K562 (cell line): ENCODE data around the gene CFD. TPM values are rescaled to one million over a fixed set of nuclear protein-coding genes. Genes with fewer than 3 reads are reported as not detected.

Experiments used
- ATAC-seq: fragments of 200-7000 bp; cut with Tn5 transposase; 3 replicates; pipeline ENCODE4 v1.9.1; 2020; ENCODE audit warnings: moderate library complexity
- Bru-seq: library from RNA; stranded (reverse); fragments of 400-500 nt; gene quantifications from one replicate; lab custom pipeline; 2021; lab: Mats Ljungman, UMichigan
- BruChase-seq, 2 experiments: library from RNA; stranded (reverse); fragments of 400-500 nt; gene quantifications; one replicate each; lab custom pipeline; 2021; lab: Mats Ljungman, UMichigan
- BruUV-seq: library from RNA; stranded (reverse); fragments of 400-500 nt; replicated peaks from 2 replicates; lab custom pipeline; 2021; lab: Mats Ljungman, UMichigan
- CTCF ChIA-PET: fragments of 300-600 bp; formaldehyde crosslinking; extraction: SDS; loops from one replicate; lab custom pipeline; 2021; ENCODE audit warnings: low intra/inter-chr PET ratio; lab: Yijun Ruan, JAX
- POLR2A ChIA-PET: fragments of 300-600, 350-650 bp; sonication (Branson Sonifier 250); formaldehyde crosslinking; extraction: SDS; loops from one replicate; lab custom pipeline; 2021; ENCODE audit warnings: antibody characterized with exemption, inconsistent platforms; lab: Yijun Ruan, JAX
- DNase-seq, 4 experiments: peaks; one replicate each; pipeline versions ENCODE4 v3.0.0 to v3.0.0-alpha.2; 2011 to 2018; ENCODE audit warnings: low spot score in 3 of 4, mixed read lengths in 3 of 4; ENCODE audit errors: extremely low read depth in 1 of 4
- FAIRE-seq: peaks from 2 replicates; lab custom pipeline; 2011; peaks lifted over from hg19 to GRCh38; lab: Jason Lieb, UNC
- H2AFZ ChIP-seq: 2 replicates; pipeline ENCODE4 v1.6.0; 2011; ENCODE audit warnings: low read depth, low read length, control low read depth, inconsistent platforms
- H3K27ac ChIP-seq: fragments of 200-600 bp; 3 replicates; pipeline ENCODE4 v1.8.0; 2011; ENCODE audit warnings: low read depth, mild to moderate bottlenecking, control low read depth, inconsistent platforms, low read length, moderate library complexity, mixed read lengths; ENCODE audit errors: extremely low read depth
- H3K27me3 ChIP-seq, 2 experiments: fragments of 300-600 bp in 1 of 2; 2 replicates in 1 of 2; 3 replicates in 1 of 2; pipeline versions ENCODE4 v1.6.0 to v1.8.0; 2011; ENCODE audit warnings: inconsistent platforms in 2 of 2, low read length in 2 of 2, mild to moderate bottlenecking in 1 of 2, mixed read lengths in 1 of 2, moderate library complexity in 1 of 2; ENCODE audit not compliant: control insufficient read depth in 2 of 2, insufficient read depth in 2 of 2
- H3K36me3 ChIP-seq: fragments of 300-600 bp; 3 replicates; pipeline ENCODE4 v1.8.0; 2011; ENCODE audit warnings: mild to moderate bottlenecking, low read length, inconsistent platforms; ENCODE audit not compliant: control insufficient read depth, insufficient read depth
- H3K4me1 ChIP-seq, 2 experiments: fragments of 200-600 bp in 1 of 2; replicated peaks in 1 of 2; 2 replicates in 1 of 2; 3 replicates in 1 of 2; pipeline versions ENCODE4 v1.5.1 to v1.8.0; 2011; ENCODE audit warnings: inconsistent platforms in 2 of 2, low read length in 2 of 2, mild to moderate bottlenecking in 1 of 2, mixed read lengths in 1 of 2, moderate library complexity in 1 of 2; ENCODE audit not compliant: control insufficient read depth in 2 of 2, insufficient read depth in 2 of 2
- H3K4me2 ChIP-seq: 2 replicates; pipeline ENCODE4 v1.6.1; 2011; ENCODE audit warnings: low read length, control low read depth, inconsistent platforms, mixed read lengths; ENCODE audit not compliant: insufficient read depth
- H3K4me3 ChIP-seq: fragments of 200-600 bp; sonication (generic), shearing (Covaris generic); 2 replicates; pipeline ENCODE4 v1.5.1; 2016; ENCODE audit warnings: control low read depth, inconsistent platforms
- H3K79me2 ChIP-seq: fragments of 200-600 bp; 3 replicates; pipeline ENCODE4 v1.8.0; 2011; ENCODE audit warnings: low read length, inconsistent platforms; ENCODE audit not compliant: control insufficient read depth, insufficient read depth
- H3K9ac ChIP-seq, 2 experiments: 2 replicates each; pipeline versions ENCODE4 v1.6.0 to v1.6.1; 2011; ENCODE audit warnings: low read depth in 2 of 2, low read length in 2 of 2, control low read depth in 1 of 2, inconsistent platforms in 1 of 2, mild to moderate bottlenecking in 1 of 2, mixed read lengths in 1 of 2; ENCODE audit not compliant: insufficient read depth in 1 of 2
- H3K9me1 ChIP-seq: one replicate; pipeline ENCODE4 v1.6.0; 2011; ENCODE audit warnings: inconsistent platforms, mild to moderate bottlenecking, low read length, moderate library complexity; ENCODE audit not compliant: control insufficient read depth, insufficient read depth
- H3K9me3 ChIP-seq: replicated peaks from 2 replicates; pipeline ENCODE4 v1.5.1; 2011; ENCODE audit warnings: low read depth, low read length, inconsistent platforms; ENCODE audit not compliant: control insufficient read depth, insufficient read depth
- H4K20me1 ChIP-seq: replicated peaks from 2 replicates; pipeline ENCODE4 v1.6.1; 2011; ENCODE audit warnings: low read length, inconsistent platforms, mixed read lengths; ENCODE audit not compliant: control insufficient read depth, insufficient read depth
- BCOR ChIP-seq: fragments of 450-650 bp; IDR thresholded peaks from 2 replicates; pipeline ENCODE4 v1.6.1; 2016
- CTCF ChIP-seq, 3 experiments: IDR thresholded peaks in 2 of 3; conservative IDR thresholded peaks in 1 of 3; 2 replicates each; pipeline ENCODE4 v1.5.1; 2011 to 2012; ENCODE audit warnings: low read length in 3 of 3, mild to moderate bottlenecking in 3 of 3, control low read depth in 2 of 3, improper control_type of control experiment in 1 of 3, inconsistent platforms in 1 of 3, low read depth in 1 of 3, mixed read lengths in 1 of 3, moderate library complexity in 1 of 3; ENCODE audit not compliant: insufficient read depth in 2 of 3
- RBFOX2 ChIP-seq: fragments of 200-400 bp; formaldehyde crosslinking; IDR thresholded peaks from 2 replicates; pipeline ENCODE4 v1.6.1; 2017; ENCODE audit warnings: low read depth, mild to moderate bottlenecking, low read length, moderate library complexity
- SP1 ChIP-seq: sonication (generic); formaldehyde crosslinking; IDR thresholded peaks from 2 replicates; pipeline ENCODE4 v1.8.1; 2022; ENCODE audit warnings: mild to moderate bottlenecking, missing genetic modification reagents
- TAF15 ChIP-seq: fragments of 200-400 bp; formaldehyde crosslinking; IDR thresholded peaks from 2 replicates; pipeline ENCODE4 v1.6.1; 2017; ENCODE audit warnings: mild to moderate bottlenecking, low read depth, low read length, moderate library complexity
- TAF7 ChIP-seq: fragments of 450-650 bp; IDR thresholded peaks from 2 replicates; pipeline ENCODE4 v1.6.1; 2016; ENCODE audit warnings: missing genetic modification characterization, missing compliant biosample characterization
- ZBTB11 ChIP-seq, 3 experiments: fragments of 200-800 bp in 1 of 3; fragments of 250-450 bp in 1 of 3; fragments of 450-650 bp in 1 of 3; sonication (Bioruptor Pico) in 1 of 3; sonication (Bioruptor generic) in 1 of 3; formaldehyde crosslinking in 1 of 3; IDR thresholded peaks; 2 replicates each; pipeline versions ENCODE4 v1.6.1 to v1.8.0; 2016 to 2022; ENCODE audit warnings: mild to moderate bottlenecking in 2 of 3, missing genetic modification characterization in 2 of 3, missing compliant biosample characterization in 1 of 3, moderate library complexity in 1 of 3
- ZNF12 ChIP-seq: sonication (generic); formaldehyde crosslinking; IDR thresholded peaks from 2 replicates; pipeline ENCODE4 v1.4.0; 2020; ENCODE audit warnings: mild to moderate bottlenecking, missing genetic modification reagents
- WGBS: fragments of 100-300 bp; shearing (Covaris generic); methylation state at CpG from one replicate; pipeline ENCODE4 v1.1.6; 2016; ENCODE audit warnings: low coverage, mixed read lengths; ENCODE audit not compliant: insufficient coverage; ENCODE audit errors: missing lambda C conversion rate; 5-methylcytosine and 5-hydroxymethylcytosine counted together
- in situ Hi-C: fragments of 300-500 bp; cut with MboI; formaldehyde crosslinking; loops from 4 replicates; pipeline ENCODE4 v1.15.0; 2018; ENCODE audit warnings: inconsistent platforms, mixed read lengths
- intact Hi-C: fragments of 100-400 bp; cut with micrococcal nuclease; formaldehyde crosslinking; loops from 2 replicates; pipeline ENCODE4 v1.14.2; 2022
- long read RNA-seq, 3 experiments: library from polyadenylated mRNA in 2 of 3; library from RNA in 1 of 3; unstranded in 2 of 3; stranded (forward) in 1 of 3; transcript quantifications; one replicate each; pipeline ENCODE4 v2.0.0, GENCODE V29; 2019 to 2022
- polyA minus RNA-seq, 3 experiments: library from RNA; depleted of rRNA, polyadenylated mRNA; stranded (reverse); fragments of >200 nt; gene quantifications; 2 replicates each; pipeline ENCODE4 v1.2.3, GENCODE V29; 2011
- polyA plus RNA-seq, 8 experiments: library from polyadenylated mRNA; depleted of rRNA in 4 of 8; stranded (reverse) in 5 of 8; unstranded in 3 of 8; fragments of >200 nt; fragmentation: Nextera tagmentation in 2 of 8; fragmentation: Illumina TruSeq in 1 of 8; extraction: Ambion mirVana in 2 of 8; extraction: Trizol in 1 of 8; gene quantifications; 2 replicates each; pipeline versions ENCODE4 v1.2.1 to v1.2.3, GENCODE V29; 2011 to 2014; ENCODE audit warnings: inconsistent platforms in 1 of 8, missing spikeins in 1 of 8
- total RNA-seq, 7 experiments: library from RNA; depleted of rRNA in 6 of 7; stranded (reverse); fragments of >200 nt in 6 of 7; fragmentation: Illumina TruSeq in 2 of 7; extraction: Trizol in 2 of 7; gene quantifications; 2 replicates each; pipeline versions ENCODE4 v1.2.1 to v1.2.3, GENCODE V29; 2011 to 2021; ENCODE audit warnings: low replicate concordance in 1 of 7

Gene CFD
- 11.2 and 25.3 TPM in 2 replicates for total RNA-seq (2011; cell fraction: chromatin; rRNA removed; ENCODE audit: low replicate concordance)
- total RNA-seq (2011; cell fraction: nucleolus; rRNA removed), result 23.0 and 26.8 TPM in 2 replicates
- total RNA-seq (2011; cell fraction: nucleoplasm; rRNA removed), result 13.6 and 23.8 TPM in 2 replicates
- total RNA-seq (2014; rRNA removed) (59.4 and 80.2 TPM in 2 replicates), total RNA-seq (2014; rRNA removed; fragmentation: Illumina TruSeq; extraction: Trizol) (3.1 TPM in 2 replicates), total RNA-seq (2015; rRNA removed; fragmentation: Illumina TruSeq; extraction: Trizol) (7.6 and 9.6 TPM in 2 replicates), total RNA-seq (2021) (49.3 and 50.9 TPM in 2 replicates), polyA plus RNA-seq (2011; rRNA removed) (8.5 and 12.1 TPM in 2 replicates), polyA plus RNA-seq (2014; fragmentation: Illumina TruSeq; extraction: Trizol) (2.6 and 3.6 TPM in 2 replicates), polyA plus RNA-seq (2014; fragmentation: Nextera tagmentation; extraction: Ambion mirVana) (under 1 TPM; 0.52 to 0.63 TPM), polyA plus RNA-seq (2014; rRNA removed) (52.0 and 54.1 TPM in 2 replicates), polyA minus RNA-seq (2011; rRNA and poly(A)+ RNA removed) (1.4 and 2.4 TPM in 2 replicates), Bru-seq, nascent RNA (percentile 69 among the genes with signal in this experiment), BruChase-seq, experiment 1, labeled RNA remaining after a 2-hour chase (percentile 61 among the genes with signal in this experiment), BruChase-seq, experiment 2, labeled RNA remaining after a 6-hour chase (percentile 67 among the genes with signal in this experiment)
- 26.8 and 158 TPM in 2 replicates for polyA plus RNA-seq (2011; cell fraction: cytosol; rRNA removed)
- 8.1 and 19.5 TPM in 2 replicates for polyA plus RNA-seq (2011; cell fraction: nucleus; rRNA removed)
- 35.9 and 45.0 TPM in 2 replicates for polyA plus RNA-seq (2012)
- polyA minus RNA-seq (2011; cell fraction: cytosol; rRNA and poly(A)+ RNA removed), result 20.8 and 31.8 TPM in 2 replicates
- 6.1 and 7.4 TPM in 2 replicates for polyA minus RNA-seq (2011; cell fraction: nucleus; rRNA and poly(A)+ RNA removed)
- long read RNA-seq, experiment 1, partial matches to known transcripts, result 149 of 154 reads
- long read RNA-seq, experiment 1, other reads (novel, unspliced or antisense), result 5 of 154 reads
- long read RNA-seq, experiment 2, partial matches to known transcripts, result 64 of 73 reads
- long read RNA-seq, experiment 2, other reads (novel, unspliced or antisense), result 7 of 73 reads
- long read RNA-seq, experiment 3, partial matches to known transcripts, result 69 of 70 reads
- long read RNA-seq, experiment 3, other reads (novel, unspliced or antisense), result 0 of 70 reads

- no TSS peak for BruUV-seq
- Histone ChIP-seq H2AFZ (peak within 1 kb of the TSS; percentile 91), H3K4me3 (peak within 1 kb of the TSS; percentile 62), H3K9me1 (no peaks in the 10 kb centered on the region), H3K27me3 (no peaks in the 10 kb centered on the region), H3K79me2 (peaks cover 11% of the 10 kb centered on the region), H4K20me1 (no peaks in the 10 kb centered on the region), H3K27ac (peak within 1 kb of the TSS; percentile 82), H3K4me1 (peaks cover 24 to 66% of the 10 kb centered on the region in 2 experiments), H3K36me3 (peaks cover 5% of the 10 kb centered on the region; the same call in 1 of the 3 replicates), H3K9me3 (no peaks in the 10 kb centered on the region), H3K9ac (peak within 1 kb of the TSS; percentile 73 to 90), H3K4me2 (peak within 1 kb of the TSS; percentile 81)
- in situ Hi-C loops (loop anchor here (5.0 kb wide), 1 partner anchor 92 kb away; no protein-coding TSS in a partner anchor), intact Hi-C loops (no loop called here)
- FAIRE-seq (peak; percentile 56), DNase-seq (peak in 2 of 4 experiments; percentile 45 to 46), ATAC-seq (no peak)
- ChIA-PET POLR2A (interaction anchor here (1.0 kb wide), 1 partner anchor 11 kb away, joined by 3 read pairs; no protein-coding TSS in a partner anchor), CTCF (no interaction called here)
- 39% methylated on average over 11 of the region's 24 CpGs for WGBS
- TF ChIP-seq RBFOX2, result peak; percentile 24; the same call in 1 of the 2 replicates
- 0 out of 2 replicates have a peak, but pooled peaks have one; percentile 19 for TF ChIP-seq SP1 (CRISPR knock-in tag)
- peak in 1 of 3 experiments; percentile 25; a peak in 2 of 6 replicates for TF ChIP-seq CTCF (IDR thresholded peaks at IDR 0.05 in 2 of 3, conservative IDR thresholded peaks at IDR 0.05 in 1 of 3; ENCODE audit: insufficient read depth in 2 of 3, low read depth in 1 of 3, low read length in 3 of 3)
- TF ChIP-seq TAF7 (tag), result no peak
- TF ChIP-seq ZBTB11 (CRISPR knock-in tag; IDR thresholded peaks at IDR 0.05), result 0 out of 6 replicates have a peak, but pooled peaks of 1 of the 3 experiments have one; percentile 8
- TF ChIP-seq ZNF12 (CRISPR knock-in tag), result no peak
- TF ChIP-seq TAF15, result no peak
- peak; percentile 30; the same call in 1 of the 2 replicates for TF ChIP-seq BCOR
Measured at GRCh38 chr19:858868-859843, at the start of gene CFD. Gene CFD, plus strand, starts transcription at chr19:859664. Its CDS starts 26 bp downstream, at chr19:859690.
